ENCODE data around the gene HIVEP3.

HIVEP3 gene

GRCh38 chr1:41486053-41486370 is 432.7 kb downstream of the HIVEP3 start:
- no peak for TF ChIP-seq MAX (IDR thresholded peaks at IDR 0.05)
- TF ChIP-seq FOXM1 (IDR thresholded peaks at IDR 0.05; ENCODE audit: borderline replicate concordance, low read depth) = no peak
- TF ChIP-seq EP300 (IDR thresholded peaks at IDR 0.05; ENCODE audit: borderline replicate concordance) = no peak
- no peak for TF ChIP-seq USF1 (IDR thresholded peaks at IDR 0.05)
- TF ChIP-seq CEBPB (IDR thresholded peaks at IDR 0.05) = no peak
- TF ChIP-seq YY1 (IDR thresholded peaks at IDR 0.05; ENCODE audit: low read depth) = no peak
- no peak for TF ChIP-seq CREB1 (IDR thresholded peaks at IDR 0.05; ENCODE audit: low read depth)

- TF ChIP-seq ZBTB7A (IDR thresholded peaks at IDR 0.05; ENCODE audit: low read depth) = no peak
- no peak for TF ChIP-seq TEAD4 (IDR thresholded peaks at IDR 0.05)
- TF ChIP-seq FOXM1 (IDR thresholded peaks at IDR 0.05; ENCODE audit: borderline replicate concordance, low read depth) = no peak
- no peak for TF ChIP-seq RAD21 (IDR thresholded peaks at IDR 0.05; ENCODE audit: low read depth)
- no peak for TF ChIP-seq NFIC (IDR thresholded peaks at IDR 0.05)
- no peak for TF ChIP-seq REST (IDR thresholded peaks at IDR 0.05; ENCODE audit: low read depth)
- no peak for TF ChIP-seq TAF1 (IDR thresholded peaks at IDR 0.05; ENCODE audit: low read depth)
- no peak for TF ChIP-seq YY1 (IDR thresholded peaks at IDR 0.05; ENCODE audit: low read depth)
- no peak for TF ChIP-seq EGR1 (IDR thresholded peaks at IDR 0.05)
- TF ChIP-seq TCF12 (IDR thresholded peaks at IDR 0.05; ENCODE audit: low read depth) = no peak
- no peak for TF ChIP-seq MAX (IDR thresholded peaks at IDR 0.05)
- no peak for TF ChIP-seq USF1 (IDR thresholded peaks at IDR 0.05)
- TF ChIP-seq EP300 (IDR thresholded peaks at IDR 0.05; ENCODE audit: borderline replicate concordance) = no peak
- TF ChIP-seq CEBPB (IDR thresholded peaks at IDR 0.05) = no peak
- TF ChIP-seq CREB1 (IDR thresholded peaks at IDR 0.05; ENCODE audit: low read depth) = no peak
Measured at GRCh38 chr1:41485605-41486004, 433.1 kb downstream of the HIVEP3 start.

GRCh38 chr1:41484402-41485241 is 434.1 kb downstream of the HIVEP3 start, which contains the start of gene EDN2:
Gene EDN2, minus strand, starts transcription at chr1:41484683. Its CDS starts 82 bp downstream, at chr1:41484601.
- TF ChIP-seq TAF1 (IDR thresholded peaks at IDR 0.05; ENCODE audit: low read depth) (no peak; the same call in 1 of the 2 replicates), RAD21 (IDR thresholded peaks at IDR 0.05; ENCODE audit: low read depth) (0 out of 2 replicates have a peak, but pooled peaks have one; percentile 13), MAX (IDR thresholded peaks at IDR 0.05) (peak; percentile 58), REST (IDR thresholded peaks at IDR 0.05; ENCODE audit: low read depth) (no peak), EP300 (IDR thresholded peaks at IDR 0.05; ENCODE audit: borderline replicate concordance) (peak; percentile 65), TCF12 (IDR thresholded peaks at IDR 0.05; ENCODE audit: low read depth) (peak; percentile 79), TEAD4 (IDR thresholded peaks at IDR 0.05) (peak; percentile 45; the same call in 1 of the 2 replicates), CREB1 (IDR thresholded peaks at IDR 0.05; ENCODE audit: low read depth) (no peak), CEBPB (IDR thresholded peaks at IDR 0.05) (no peak), YY1 (IDR thresholded peaks at IDR 0.05; ENCODE audit: low read depth) (no peak), USF1 (IDR thresholded peaks at IDR 0.05) (peak; percentile 20; the same call in 1 of the 2 replicates), ZBTB7A (IDR thresholded peaks at IDR 0.05; ENCODE audit: low read depth) (peak; percentile 46; the same call in 1 of the 2 replicates), FOXM1 (IDR thresholded peaks at IDR 0.05; ENCODE audit: borderline replicate concordance, low read depth) (no peak), NFIC (IDR thresholded peaks at IDR 0.05) (peak; percentile 94)

- TF ChIP-seq YY1 (IDR thresholded peaks at IDR 0.05; ENCODE audit: low read depth) (no peak), CEBPB (IDR thresholded peaks at IDR 0.05) (no peak), USF1 (IDR thresholded peaks at IDR 0.05) (no peak), ZBTB7A (IDR thresholded peaks at IDR 0.05; ENCODE audit: low read depth) (no peak), MAX (IDR thresholded peaks at IDR 0.05) (no peak), TCF12 (IDR thresholded peaks at IDR 0.05; ENCODE audit: low read depth) (no peak), FOXM1 (IDR thresholded peaks at IDR 0.05; ENCODE audit: borderline replicate concordance, low read depth) (no peak), TAF1 (IDR thresholded peaks at IDR 0.05; ENCODE audit: low read depth) (no peak), TEAD4 (IDR thresholded peaks at IDR 0.05) (no peak), NFIC (IDR thresholded peaks at IDR 0.05) (no peak)
Measured at GRCh38 chr1:41483960-41484401, 434.7 kb downstream of the HIVEP3 start.
